ENCODE measurements around the gene GFOD1. TPM values are rescaled to one million over a fixed set of nuclear protein-coding genes. Genes with fewer than 3 reads are reported as not detected.

GFOD1 gene
- polyA plus RNA-seq, 1 donor from 2014 or later = 7.0 TPM

GRCh38 chr6:13452346-13453117 lies 34.9 kb downstream of the GFOD1 start:
- Histone ChIP-seq H4K20me1 (ENCODE audit: insufficient read depth) (no peaks in the 10 kb centered on the region), H2AFZ (ENCODE audit: low read depth, low read length) (no peak overlapping the region), H3K9me3 (ENCODE audit: low read length) (no peaks in the 10 kb centered on the region), H3K9me2 (ENCODE audit: insufficient read depth, low read length) (no peaks in the 10 kb centered on the region), H3K27ac (ENCODE audit: low read length) (no peak overlapping the region), H3K79me2 (replicated peaks; ENCODE audit: insufficient read depth, low read length) (no peaks in the 10 kb centered on the region), H3K4me2 (ENCODE audit: low read length) (no peak overlapping the region), H3K9ac (ENCODE audit: low read length) (no peak overlapping the region), H3F3A (ENCODE audit: insufficient read depth, low read length, poor library complexity, severe bottlenecking) (no peaks in the 10 kb centered on the region), H3K36me3 (ENCODE audit: insufficient read depth, low read length) (no peaks in the 10 kb centered on the region), H3K4me3 (ENCODE audit: low read length) (no peak overlapping the region), H3K27me3 (ENCODE audit: insufficient read depth, low read depth, low read length) (no peaks in the 10 kb centered on the region)
- TF ChIP-seq RAD21 (conservative IDR thresholded peaks at IDR 0.05) (no peak), TAF1 (IDR thresholded peaks at IDR 0.05; ENCODE audit: low read depth) (no peak), EP300 (conservative IDR thresholded peaks at IDR 0.05; ENCODE audit: poor library complexity, severe bottlenecking) (no peak), EZH2 (IDR thresholded peaks at IDR 0.05; ENCODE audit: borderline replicate concordance, insufficient read depth, low read length, poor library complexity, severe bottlenecking) (no peak)

- H3K27ac ChIP-seq (ENCODE audit: low read length) = no peak overlapping the region
These were observed 36.1 kb downstream of the GFOD1 start for GRCh38 chr6:13451181-13451895.

More at GRCh38 chr6:13451181-13451895, 36.1 kb downstream of the GFOD1 start:
- no peaks in the 10 kb centered on the region for H3K79me2 ChIP-seq (replicated peaks; ENCODE audit: insufficient read depth, low read length)
- H3K9me2 ChIP-seq (ENCODE audit: insufficient read depth, low read length) = no peaks in the 10 kb centered on the region
- no peak overlapping the region for H2AFZ ChIP-seq (ENCODE audit: low read depth, low read length)
- no peak overlapping the region for H3K4me2 ChIP-seq (ENCODE audit: low read length)
- no peaks in the 10 kb centered on the region for H4K20me1 ChIP-seq (ENCODE audit: insufficient read depth)
- H3K9ac ChIP-seq (ENCODE audit: low read length) = no peak overlapping the region
- no peaks in the 10 kb centered on the region for H3K9me3 ChIP-seq (ENCODE audit: low read length)
- H3F3A ChIP-seq (ENCODE audit: insufficient read depth, low read length, poor library complexity, severe bottlenecking) = no peaks in the 10 kb centered on the region
- TF ChIP-seq EZH2 (IDR thresholded peaks at IDR 0.05; ENCODE audit: borderline replicate concordance, insufficient read depth, low read length, poor library complexity, severe bottlenecking) (no peak), REST (IDR thresholded peaks at IDR 0.05; ENCODE audit: borderline replicate concordance) (no peak), POLR2AphosphoS5 (IDR thresholded peaks at IDR 0.05) (no peak), EP300 (conservative IDR thresholded peaks at IDR 0.05; ENCODE audit: poor library complexity, severe bottlenecking) (no peak), MXI1 (conservative IDR thresholded peaks at IDR 0.05; ENCODE audit: poor library complexity, severe bottlenecking) (no peak), TAF1 (IDR thresholded peaks at IDR 0.05; ENCODE audit: low read depth) (no peak), SMC3 (conservative IDR thresholded peaks at IDR 0.05; ENCODE audit: poor library complexity) (no peak), CTCF (IDR thresholded peaks at IDR 0.05; ENCODE audit: poor library complexity, severe bottlenecking) (no peak), RAD21 (conservative IDR thresholded peaks at IDR 0.05) (no peak)
- no peaks in the 10 kb centered on the region for H3K36me3 ChIP-seq (ENCODE audit: insufficient read depth, low read length)
- no peaks in the 10 kb centered on the region for H3K27me3 ChIP-seq (ENCODE audit: insufficient read depth, low read depth, low read length)
- H3K4me3 ChIP-seq (ENCODE audit: low read length) = no peak overlapping the region
